ENCODE results near the gene NOS1AP.

NOS1AP gene

DNA sequence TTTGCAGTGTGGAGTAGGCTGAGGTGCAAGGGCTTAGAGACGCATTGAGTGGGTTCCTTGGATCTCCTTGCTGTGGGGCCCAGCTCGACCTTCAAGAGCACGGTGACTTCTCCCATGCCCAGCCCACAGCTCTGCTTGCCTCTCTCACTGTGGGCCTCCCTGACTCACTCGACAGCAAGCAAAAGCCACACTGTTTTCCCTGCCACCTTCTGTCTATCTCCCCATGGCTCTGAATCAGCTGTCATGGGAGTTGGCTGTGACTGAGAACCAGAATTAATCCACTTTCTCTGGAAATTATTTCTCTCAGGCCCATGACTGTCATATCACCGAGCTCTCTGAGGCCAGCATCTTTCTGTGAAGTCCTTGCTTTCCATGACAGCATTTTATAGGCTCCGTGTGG lies 140.7 kb downstream of the NOS1AP start:
- Histone ChIP-seq H3K4me2 (ENCODE audit: low read length) (no peak overlapping the region), H3K4me3 (ENCODE audit: low read length) (no peak overlapping the region), H3K27me3 (ENCODE audit: control insufficient read depth, low read length) (no peaks in the 10 kb centered on the region), H3K9me3 (ENCODE audit: control insufficient read depth, insufficient read depth, low read length) (no peaks in the 10 kb centered on the region), H3K27ac (ENCODE audit: low read depth, low read length) (no peak overlapping the region), H3K79me2 (ENCODE audit: control insufficient read depth, low read length) (no peaks in the 10 kb centered on the region), H3F3A (ENCODE audit: control insufficient read depth, insufficient read depth) (no peaks in the 10 kb centered on the region), H4K20me1 (ENCODE audit: control insufficient read depth, insufficient read depth, low read depth, low read length) (0 out of 2 replicates have a peak, but pooled peaks cover 3% of the 10 kb centered on the region), H3K9me2 (replicated peaks; ENCODE audit: control insufficient read depth, low read length) (no peaks in the 10 kb centered on the region), H3K36me3 (ENCODE audit: control insufficient read depth, low read length) (no peaks in the 10 kb centered on the region), H3K4me1 (ENCODE audit: control insufficient read depth, low read length) (no peaks in the 10 kb centered on the region)
- TF ChIP-seq, protein P1, sequence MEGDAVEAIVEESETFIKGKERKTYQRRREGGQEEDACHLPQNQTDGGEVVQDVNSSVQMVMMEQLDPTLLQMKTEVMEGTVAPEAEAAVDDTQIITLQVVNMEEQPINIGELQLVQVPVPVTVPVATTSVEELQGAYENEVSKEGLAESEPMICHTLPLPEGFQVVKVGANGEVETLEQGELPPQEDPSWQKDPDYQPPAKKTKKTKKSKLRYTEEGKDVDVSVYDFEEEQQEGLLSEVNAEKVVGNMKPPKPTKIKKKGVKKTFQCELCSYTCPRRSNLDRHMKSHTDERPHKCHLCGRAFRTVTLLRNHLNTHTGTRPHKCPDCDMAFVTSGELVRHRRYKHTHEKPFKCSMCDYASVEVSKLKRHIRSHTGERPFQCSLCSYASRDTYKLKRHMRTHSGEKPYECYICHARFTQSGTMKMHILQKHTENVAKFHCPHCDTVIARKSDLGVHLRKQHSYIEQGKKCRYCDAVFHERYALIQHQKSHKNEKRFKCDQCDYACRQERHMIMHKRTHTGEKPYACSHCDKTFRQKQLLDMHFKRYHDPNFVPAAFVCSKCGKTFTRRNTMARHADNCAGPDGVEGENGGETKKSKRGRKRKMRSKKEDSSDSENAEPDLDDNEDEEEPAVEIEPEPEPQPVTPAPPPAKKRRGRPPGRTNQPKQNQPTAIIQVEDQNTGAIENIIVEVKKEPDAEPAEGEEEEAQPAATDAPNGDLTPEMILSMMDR (IDR thresholded peaks at IDR 0.05; ENCODE audit: low read depth, low read length, poor library complexity, severe bottlenecking): no peak
- no peak for TF ChIP-seq EZH2phosphoT487 (IDR thresholded peaks at IDR 0.05; ENCODE audit: borderline replicate concordance, low read length)

DNA sequence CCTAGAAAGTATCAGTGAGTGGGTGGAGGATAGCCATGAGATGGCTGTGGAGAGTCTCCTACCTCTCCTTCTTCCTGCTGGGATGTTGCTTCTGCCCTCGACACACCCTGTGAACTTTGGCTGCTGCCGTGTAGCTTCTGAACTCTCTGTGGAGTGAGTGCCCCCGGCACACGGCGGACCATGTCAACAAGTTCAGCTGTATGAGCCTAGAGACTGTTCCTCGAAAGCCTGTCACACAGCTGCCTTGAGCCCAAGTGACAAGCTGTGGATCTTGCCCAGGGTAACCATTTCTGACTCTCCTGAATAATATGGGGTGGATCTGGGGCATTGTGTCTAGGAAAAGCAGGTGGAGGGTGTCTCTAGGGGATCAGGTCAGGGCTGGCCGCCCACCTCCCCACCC lies 143.2 kb downstream of the NOS1AP start:
- Histone ChIP-seq H3K27ac (ENCODE audit: low read depth, low read length) (no peak overlapping the region), H3K27me3 (ENCODE audit: control insufficient read depth, low read length) (no peaks in the 10 kb centered on the region), H3K9me3 (ENCODE audit: control insufficient read depth, insufficient read depth, low read length) (no peaks in the 10 kb centered on the region), H3K4me3 (ENCODE audit: low read length) (no peak overlapping the region), H3K36me3 (ENCODE audit: control insufficient read depth, low read length) (no peaks in the 10 kb centered on the region), H4K20me1 (ENCODE audit: control insufficient read depth, insufficient read depth, low read depth, low read length) (0 out of 2 replicates have a peak, but pooled peaks cover 3% of the 10 kb centered on the region), H3F3A (ENCODE audit: control insufficient read depth, insufficient read depth) (no peaks in the 10 kb centered on the region), H3K9me2 (replicated peaks; ENCODE audit: control insufficient read depth, low read length) (no peaks in the 10 kb centered on the region), H3K4me1 (ENCODE audit: control insufficient read depth, low read length) (no peaks in the 10 kb centered on the region), H3K79me2 (ENCODE audit: control insufficient read depth, low read length) (no peaks in the 10 kb centered on the region), H3K4me2 (ENCODE audit: low read length) (no peak overlapping the region)
- TF ChIP-seq, protein P1 (IDR thresholded peaks at IDR 0.05; ENCODE audit: low read depth, low read length, poor library complexity, severe bottlenecking): no peak
- no peak for TF ChIP-seq EZH2phosphoT487 (IDR thresholded peaks at IDR 0.05; ENCODE audit: borderline replicate concordance, low read length)

DNA sequence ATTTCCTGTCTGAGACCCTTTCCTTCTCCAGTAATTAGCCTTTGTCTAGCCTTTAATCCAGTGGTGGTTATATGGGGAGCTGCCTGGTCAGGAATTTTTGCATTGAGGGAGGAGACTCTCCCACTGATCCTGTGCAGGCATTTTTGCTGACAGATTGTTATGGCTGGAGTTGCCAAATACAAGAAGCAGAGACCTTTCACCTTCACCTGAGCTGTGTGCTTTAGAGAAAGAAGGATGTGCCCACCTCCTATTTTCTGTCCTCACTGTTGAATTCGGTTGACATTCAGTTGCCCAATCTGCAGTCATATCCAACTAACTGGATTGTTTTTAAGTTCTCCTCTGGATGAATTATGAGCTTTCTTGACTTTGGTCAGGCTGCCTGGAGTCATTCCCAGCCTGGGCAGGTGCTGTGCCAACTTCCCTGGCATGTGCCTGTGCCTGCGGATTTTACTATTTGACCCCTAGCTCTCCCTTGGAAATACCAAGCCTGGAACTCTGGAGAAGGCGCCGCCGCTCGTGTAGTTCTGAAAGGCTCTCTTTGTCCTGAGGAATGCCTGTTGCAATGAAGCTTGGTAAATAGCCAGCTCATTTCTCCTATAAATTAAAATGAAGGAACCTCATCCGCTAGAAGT lies 143.9 kb downstream of the NOS1AP start:
- H3K9me3 ChIP-seq (ENCODE audit: control insufficient read depth, insufficient read depth, low read length): no peaks in the 10 kb centered on the region
- no peak overlapping the region for H3K4me3 ChIP-seq (ENCODE audit: low read length)
- no peak overlapping the region for H3K4me2 ChIP-seq (ENCODE audit: low read length)
- no peaks in the 10 kb centered on the region for H3K4me1 ChIP-seq (ENCODE audit: control insufficient read depth, low read length)
- no peaks in the 10 kb centered on the region for H3K27me3 ChIP-seq (ENCODE audit: control insufficient read depth, low read length)
- H3K79me2 ChIP-seq (ENCODE audit: control insufficient read depth, low read length): no peaks in the 10 kb centered on the region
- 0 out of 2 replicates have a peak, but pooled peaks cover 3% of the 10 kb centered on the region for H4K20me1 ChIP-seq (ENCODE audit: control insufficient read depth, insufficient read depth, low read depth, low read length)
- no peaks in the 10 kb centered on the region for H3K9me2 ChIP-seq (replicated peaks; ENCODE audit: control insufficient read depth, low read length)
- H3F3A ChIP-seq (ENCODE audit: control insufficient read depth, insufficient read depth): no peaks in the 10 kb centered on the region
- no peak overlapping the region for H3K27ac ChIP-seq (ENCODE audit: low read depth, low read length)
- TF ChIP-seq, protein P1 (IDR thresholded peaks at IDR 0.05; ENCODE audit: low read depth, low read length, poor library complexity, severe bottlenecking): no peak
- TF ChIP-seq EZH2phosphoT487 (IDR thresholded peaks at IDR 0.05; ENCODE audit: borderline replicate concordance, low read length): no peak
- H3K36me3 ChIP-seq (ENCODE audit: control insufficient read depth, low read length): no peaks in the 10 kb centered on the region

Measured in DOHH2 (cell line).